Smooth muscle cell (in vitro differentiated cells): Measurements from ENCODE around the gene DNAH9. TPM values are rescaled to one million over a fixed set of nuclear protein-coding genes. Genes with fewer than 3 reads are reported as not detected.

ENCODE experiments used
- DNase-seq: peaks from one replicate; lab custom pipeline; 2025; ENCODE audit not compliant: unreplicated experiment; lab: John Stamatoyannopoulos, UW
- H2AFZ ChIP-seq: fragments of 200-600 bp; sonication (generic); 2 replicates; pipeline ENCODE4 v1.6.0; 2016; ENCODE audit warnings: antibody characterized with exemption, low read depth, mild to moderate bottlenecking
- H3F3A ChIP-seq: fragments of 200-600 bp; sonication (generic); 2 replicates; pipeline ENCODE4 v1.6.0; 2017; ENCODE audit warnings: antibody characterized with exemption, low read depth
- H3K27ac ChIP-seq: fragments of 200-600 bp; sonication (generic); 2 replicates; pipeline ENCODE4 v1.5.1; 2016; ENCODE audit warnings: low read depth, mild to moderate bottlenecking
- H3K27me3 ChIP-seq: fragments of 200-600 bp; sonication (generic); 2 replicates; pipeline ENCODE4 v1.6.1; 2016; ENCODE audit warnings: low read depth, mild to moderate bottlenecking
- H3K36me3 ChIP-seq: fragments of 200-600 bp; sonication (generic); 2 replicates; pipeline ENCODE4 v1.5.1; 2016; ENCODE audit warnings: low read depth
- H3K4me1 ChIP-seq: fragments of 200-600 bp; sonication (generic); 2 replicates; pipeline ENCODE4 v1.5.1; 2016; ENCODE audit warnings: low read depth
- H3K4me2 ChIP-seq: fragments of 200-600 bp; sonication (generic); 2 replicates; pipeline ENCODE4 v1.6.0; 2016; ENCODE audit warnings: mild to moderate bottlenecking
- H3K4me3 ChIP-seq: fragments of 200-600 bp; sonication (generic); 2 replicates; pipeline ENCODE4 v1.5.1; 2016; ENCODE audit warnings: mild to moderate bottlenecking
- H3K79me2 ChIP-seq: fragments of 200-600 bp; sonication (generic); 2 replicates; pipeline ENCODE4 v1.6.0; 2016; ENCODE audit warnings: low read depth, mild to moderate bottlenecking
- H3K9ac ChIP-seq: fragments of 200-600 bp; sonication (generic); 2 replicates; pipeline ENCODE4 v1.6.0; 2016; ENCODE audit warnings: low read depth
- H3K9me3 ChIP-seq: fragments of 200-600 bp; sonication (generic); replicated peaks from 2 replicates; pipeline ENCODE4 v1.5.1; 2016; ENCODE audit warnings: low read depth
- H4K20me1 ChIP-seq: fragments of 200-600 bp; sonication (generic); 2 replicates; pipeline ENCODE4 v1.6.0; 2016; ENCODE audit warnings: low read depth
- CTCF ChIP-seq: fragments of 200-600 bp; sonication (generic); IDR thresholded peaks from 2 replicates; pipeline ENCODE4 v1.5.1; 2017; ENCODE audit warnings: borderline replicate concordance, mild to moderate bottlenecking, antibody characterized with exemption; ENCODE audit not compliant: insufficient read depth, poor library complexity, severe bottlenecking
- WGBS: methylation state at CpG from one replicate; pipeline ENCODE4 v1.1.7; 2016; ENCODE audit warnings: low lambda C conversion rate; 5-methylcytosine and 5-hydroxymethylcytosine counted together
- polyA plus RNA-seq: library from polyadenylated mRNA; unstranded; fragments of >200 nt; fragmentation: Nextera tagmentation; extraction: Ambion mirVana; gene quantifications from 2 replicates; pipeline ENCODE4 v1.2.1, GENCODE V29; 2016
- total RNA-seq: library from RNA; depleted of rRNA; stranded (reverse); fragments of >200 nt; gene quantifications from 2 replicates; pipeline ENCODE4 v1.2.3, GENCODE V29; 2014

The DNAH9 gene
- total and polyA plus RNA-seq, 2 experiments from 2014 or later, result 0.30 to 0.49 TPM

GRCh38 chr17:11693284-11693683 is 95.0 kb downstream of the DNAH9 start:
- H3K36me3 ChIP-seq, result no peaks in the 10 kb centered on the region
- H3K4me1 ChIP-seq, result no peaks in the 10 kb centered on the region
- H3K27ac ChIP-seq, result no peak overlapping the region
- DNase-seq, result no peak
- H3K9ac ChIP-seq, result no peak overlapping the region
- no peak for TF ChIP-seq CTCF
- no peak overlapping the region for H3K4me2 ChIP-seq
- H3K27me3 ChIP-seq, result no peaks in the 10 kb centered on the region
- no peaks in the 10 kb centered on the region for H3K79me2 ChIP-seq
- no peaks in the 10 kb centered on the region for H3K9me3 ChIP-seq
- no peaks in the 10 kb centered on the region for H3F3A ChIP-seq
- no peaks in the 10 kb centered on the region for H4K20me1 ChIP-seq
- H3K4me3 ChIP-seq, result no peak overlapping the region
- 98% methylated on average over 11 of the region's 11 CpGs for WGBS
- H2AFZ ChIP-seq, result no peak overlapping the region

- DNase-seq, result no peak
- no peak overlapping the region for H3K4me2 ChIP-seq
- no peaks in the 10 kb centered on the region for H3K36me3 ChIP-seq
- no peaks in the 10 kb centered on the region for H3F3A ChIP-seq
- no peak overlapping the region for H3K27ac ChIP-seq
- H3K9ac ChIP-seq, result no peak overlapping the region
- no peak overlapping the region for H2AFZ ChIP-seq
- H4K20me1 ChIP-seq, result no peaks in the 10 kb centered on the region
- no peaks in the 10 kb centered on the region for H3K9me3 ChIP-seq
- TF ChIP-seq CTCF, result no peak
- H3K4me1 ChIP-seq, result no peaks in the 10 kb centered on the region
- H3K79me2 ChIP-seq, result no peaks in the 10 kb centered on the region
- WGBS, result 98% methylated on average over 3 of the region's 3 CpGs
- H3K4me3 ChIP-seq, result no peak overlapping the region
- no peaks in the 10 kb centered on the region for H3K27me3 ChIP-seq
Measured at GRCh38 chr17:11700668-11701067, 102.4 kb downstream of the DNAH9 start.

GRCh38 chr17:11701911-11702310 is 103.6 kb downstream of the DNAH9 start:
- Histone ChIP-seq H3K36me3 (no peaks in the 10 kb centered on the region), H3F3A (no peaks in the 10 kb centered on the region), H3K79me2 (no peaks in the 10 kb centered on the region), H3K4me3 (no peak overlapping the region), H2AFZ (no peak overlapping the region), H4K20me1 (no peaks in the 10 kb centered on the region), H3K27ac (no peak overlapping the region), H3K9ac (no peak overlapping the region), H3K27me3 (no peaks in the 10 kb centered on the region), H3K4me1 (no peaks in the 10 kb centered on the region), H3K4me2 (no peak overlapping the region), H3K9me3 (no peaks in the 10 kb centered on the region)
- no peak for DNase-seq
- no peak for TF ChIP-seq CTCF
- 83% methylated on average over 8 of the region's 8 CpGs for WGBS

GRCh38 chr17:11704041-11704440 is 105.8 kb downstream of the DNAH9 start:
- H3K27ac ChIP-seq, result no peak overlapping the region
- no peak overlapping the region for H3K4me2 ChIP-seq
- no peaks in the 10 kb centered on the region for H4K20me1 ChIP-seq
- no peak for DNase-seq
- no peak overlapping the region for H2AFZ ChIP-seq
- H3K36me3 ChIP-seq, result no peaks in the 10 kb centered on the region
- 100% methylated on average over 3 of the region's 3 CpGs for WGBS
- H3K4me3 ChIP-seq, result no peak overlapping the region
- no peak for TF ChIP-seq CTCF
- H3K27me3 ChIP-seq, result peaks cover 3% of the 10 kb centered on the region
- H3K79me2 ChIP-seq, result no peaks in the 10 kb centered on the region
- no peaks in the 10 kb centered on the region for H3K9me3 ChIP-seq
- H3K4me1 ChIP-seq, result no peaks in the 10 kb centered on the region
- no peak overlapping the region for H3K9ac ChIP-seq
- no peaks in the 10 kb centered on the region for H3F3A ChIP-seq
